Osteocyte (in vitro differentiated cells): ENCODE measurements around the gene CPTP. TPM values are rescaled to one million over a fixed set of nuclear protein-coding genes. Genes with fewer than 3 reads are reported as not detected.
A peak's percentile ranks its signal among the peaks of the same experiment; 100 is the strongest.

ENCODE experiments used
- DNase-seq: peaks from one replicate; pipeline ENCODE4 v3.0.0; 2021; ENCODE audit warnings: mixed read lengths; ENCODE audit not compliant: unreplicated experiment; ENCODE audit errors: extremely low spot score
- H3K27ac Mint-ChIP-seq: one replicate; pipeline ENCODE4 v1.8.0; 2021; ENCODE audit warnings: mild to moderate bottlenecking, mixed read lengths; ENCODE audit not compliant: unreplicated experiment
- H3K27me3 Mint-ChIP-seq: one replicate; pipeline ENCODE4 v1.8.0; 2021; ENCODE audit warnings: mixed read lengths; ENCODE audit not compliant: unreplicated experiment
- H3K36me3 Mint-ChIP-seq: one replicate; pipeline ENCODE4 v1.8.0; 2021; ENCODE audit warnings: mixed read lengths; ENCODE audit not compliant: unreplicated experiment
- H3K4me1 Mint-ChIP-seq: one replicate; pipeline ENCODE4 v1.8.0; 2021; ENCODE audit warnings: mixed read lengths; ENCODE audit not compliant: unreplicated experiment
- H3K4me3 Mint-ChIP-seq: one replicate; pipeline ENCODE4 v1.8.0; 2021; ENCODE audit warnings: mild to moderate bottlenecking, moderate library complexity, mixed read lengths; ENCODE audit not compliant: unreplicated experiment
- H3K9me3 Mint-ChIP-seq: one replicate; pipeline ENCODE4 v1.8.0; 2021; ENCODE audit warnings: mixed read lengths; ENCODE audit not compliant: unreplicated experiment
- total RNA-seq: library from RNA; stranded (reverse); gene quantifications from 2 replicates; pipeline ENCODE4 v1.2.1, GENCODE V29; 2021
- TF ChIP-seq, protein P1 (sequence below): fragments of 200-600 bp; sonication (generic); IDR thresholded peaks from 2 replicates; pipeline ENCODE4 v1.5.0; 2021; ENCODE audit warnings: antibody characterized with exemption, mild to moderate bottlenecking, moderate library complexity

Gene CPTP
- total RNA-seq, 1 donor from 2014 or later: 23.5 TPM

DNA sequence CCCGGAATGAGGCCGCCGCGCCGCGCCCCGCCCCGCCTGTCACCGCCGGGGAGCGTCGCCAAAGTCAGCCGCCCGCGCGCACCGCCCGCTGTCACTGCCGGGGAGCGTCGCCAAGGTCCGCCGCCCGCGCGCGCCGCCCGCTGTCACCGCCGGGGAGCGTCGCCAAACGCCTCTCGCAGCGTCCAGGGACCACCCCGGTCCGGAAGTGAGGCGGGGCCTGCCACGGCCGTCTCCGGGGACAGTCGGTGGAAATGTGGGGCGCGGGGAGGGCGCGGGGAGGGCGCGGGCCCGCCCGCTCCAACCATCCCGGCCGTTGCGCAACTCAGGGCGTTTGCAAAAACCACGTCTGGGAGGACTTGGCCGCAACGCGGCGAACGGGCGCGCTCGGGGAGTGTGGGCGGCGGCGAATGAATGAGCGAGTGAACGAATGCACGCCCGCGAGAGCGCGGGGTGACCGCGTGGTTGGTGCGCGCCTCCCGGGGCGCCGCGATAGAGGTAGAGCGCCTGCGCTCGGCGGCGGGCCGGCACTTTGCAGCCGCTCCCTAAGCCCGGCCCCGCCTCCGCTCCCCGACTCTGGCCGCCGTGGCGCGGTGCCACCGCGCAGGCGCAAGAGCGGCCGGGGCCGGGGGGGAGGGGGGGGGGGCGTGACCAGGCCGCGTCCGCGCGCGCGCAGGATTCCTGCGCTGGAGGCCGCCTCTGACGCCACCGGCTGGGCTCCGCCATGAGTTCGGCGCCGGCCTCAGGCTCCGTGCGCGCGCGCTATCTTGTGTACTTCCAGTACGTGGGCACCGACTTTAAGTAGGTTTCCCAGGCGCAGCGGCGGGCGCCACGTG lies 16.5 kb upstream of the CPTP start, which contains the start of the genes ACAP3 and PUSL1:
TSS of gene ACAP3 (minus strand) at position 8 of the 833 bp plus-strand sequence. CDS start 115 bp downstream, outside the sequence.
TSS of gene PUSL1 (plus strand) at position 675 of the 833 bp plus-strand sequence. CDS start at position 722, 47 bp downstream.
- TF ChIP-seq, protein P1, sequence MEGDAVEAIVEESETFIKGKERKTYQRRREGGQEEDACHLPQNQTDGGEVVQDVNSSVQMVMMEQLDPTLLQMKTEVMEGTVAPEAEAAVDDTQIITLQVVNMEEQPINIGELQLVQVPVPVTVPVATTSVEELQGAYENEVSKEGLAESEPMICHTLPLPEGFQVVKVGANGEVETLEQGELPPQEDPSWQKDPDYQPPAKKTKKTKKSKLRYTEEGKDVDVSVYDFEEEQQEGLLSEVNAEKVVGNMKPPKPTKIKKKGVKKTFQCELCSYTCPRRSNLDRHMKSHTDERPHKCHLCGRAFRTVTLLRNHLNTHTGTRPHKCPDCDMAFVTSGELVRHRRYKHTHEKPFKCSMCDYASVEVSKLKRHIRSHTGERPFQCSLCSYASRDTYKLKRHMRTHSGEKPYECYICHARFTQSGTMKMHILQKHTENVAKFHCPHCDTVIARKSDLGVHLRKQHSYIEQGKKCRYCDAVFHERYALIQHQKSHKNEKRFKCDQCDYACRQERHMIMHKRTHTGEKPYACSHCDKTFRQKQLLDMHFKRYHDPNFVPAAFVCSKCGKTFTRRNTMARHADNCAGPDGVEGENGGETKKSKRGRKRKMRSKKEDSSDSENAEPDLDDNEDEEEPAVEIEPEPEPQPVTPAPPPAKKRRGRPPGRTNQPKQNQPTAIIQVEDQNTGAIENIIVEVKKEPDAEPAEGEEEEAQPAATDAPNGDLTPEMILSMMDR: no peak
- peak within 1 kb of the TSS; percentile 82 for H3K27ac Mint-ChIP-seq

DNA sequence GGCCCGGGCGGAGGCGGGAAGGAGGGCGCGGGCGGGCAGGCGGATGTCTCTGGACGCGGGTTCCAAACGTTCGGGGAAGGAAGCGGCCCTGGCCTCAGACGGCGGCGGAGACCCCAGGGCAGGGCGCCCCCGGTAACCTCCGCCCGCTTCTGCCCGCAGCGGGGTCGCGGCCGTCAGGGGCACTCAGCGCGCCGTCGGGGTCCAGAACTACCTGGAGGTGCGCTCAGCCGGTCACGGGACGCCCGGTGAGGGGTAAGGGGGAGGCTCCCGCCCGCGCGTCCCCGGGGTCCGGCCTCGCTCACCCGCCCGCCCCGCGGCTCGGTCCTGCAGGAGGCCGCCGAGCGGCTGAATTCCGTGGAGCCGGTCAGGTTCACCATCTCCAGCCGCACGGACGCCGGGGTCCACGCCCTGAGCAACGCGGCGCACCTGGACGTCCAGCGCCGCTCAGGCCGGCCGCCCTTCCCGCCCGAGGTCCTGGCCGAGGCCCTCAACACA lies 15.8 kb upstream of the CPTP start:
- Mint-ChIP-seq H3K9me3 (no peaks in the 10 kb centered on the region), H3K27ac (peak overlapping the region; percentile 78), H3K36me3 (peaks cover 8% of the 10 kb centered on the region), H3K4me3 (peak overlapping the region; percentile 79), H3K27me3 (no peaks in the 10 kb centered on the region), H3K4me1 (peaks cover 31% of the 10 kb centered on the region)
- DNase-seq: no peak
- TF ChIP-seq, protein P1: no peak

More for the DNA sequence above, 16.5 kb upstream of the CPTP start, which contains the start of the genes ACAP3 and PUSL1:
- Mint-ChIP-seq H3K4me3 (peak within 1 kb of the TSS; percentile 79), H3K27me3 (no peaks in the 10 kb centered on the region), H3K4me1 (peaks cover 35% of the 10 kb centered on the region), H3K36me3 (peaks cover 2% of the 10 kb centered on the region), H3K9me3 (no peaks in the 10 kb centered on the region)
- DNase-seq: peak; percentile 96

DNA sequence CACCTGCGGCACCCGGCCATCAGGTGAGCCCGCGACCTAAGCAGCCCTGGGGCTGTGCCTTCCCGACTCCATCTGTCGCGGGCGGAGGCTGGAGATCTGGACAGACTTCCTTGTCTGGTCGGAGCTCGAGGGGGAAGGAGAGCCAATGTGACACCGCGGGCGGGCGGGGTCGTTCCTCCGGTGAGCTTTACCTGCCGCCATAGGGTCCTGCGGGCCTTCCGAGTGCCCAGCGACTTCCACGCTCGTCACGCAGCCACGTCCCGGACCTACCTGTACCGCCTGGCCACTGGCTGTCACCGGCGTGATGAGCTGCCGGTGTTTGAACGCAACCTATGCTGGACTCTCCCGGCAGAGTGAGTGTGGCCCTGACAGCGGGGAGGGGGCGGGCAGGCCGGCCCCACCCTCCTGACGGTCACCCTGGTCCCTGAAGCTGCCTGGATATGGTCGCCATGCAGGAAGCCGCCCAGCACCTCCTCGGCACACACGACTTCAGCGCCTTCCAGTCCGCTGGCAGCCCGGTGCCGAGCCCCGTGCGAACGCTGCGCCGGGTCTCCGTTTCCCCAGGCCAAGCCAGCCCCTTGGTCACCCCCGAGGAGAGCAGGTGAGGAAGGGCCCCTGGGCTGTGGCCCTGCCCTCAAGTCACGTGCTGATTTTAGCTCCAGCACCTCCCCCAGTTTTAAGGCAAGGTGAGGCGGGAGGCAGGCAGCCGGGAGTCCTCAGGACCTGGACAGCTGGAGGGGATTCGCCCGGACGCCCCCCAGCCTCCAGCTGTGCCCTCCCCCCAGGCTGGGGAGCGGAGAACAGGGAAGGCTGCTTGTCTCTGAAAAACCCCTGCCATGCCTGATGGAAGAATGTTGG lies 15.1 kb upstream of the CPTP start:
- TF ChIP-seq, protein P1: no peak
- no peak for DNase-seq
- Mint-ChIP-seq H3K4me1 (peaks cover 27% of the 10 kb centered on the region), H3K27ac (peak overlapping the region; percentile 23), H3K9me3 (no peaks in the 10 kb centered on the region), H3K4me3 (peak overlapping the region; percentile 71), H3K27me3 (no peaks in the 10 kb centered on the region), H3K36me3 (peaks cover 9% of the 10 kb centered on the region)

DNA sequence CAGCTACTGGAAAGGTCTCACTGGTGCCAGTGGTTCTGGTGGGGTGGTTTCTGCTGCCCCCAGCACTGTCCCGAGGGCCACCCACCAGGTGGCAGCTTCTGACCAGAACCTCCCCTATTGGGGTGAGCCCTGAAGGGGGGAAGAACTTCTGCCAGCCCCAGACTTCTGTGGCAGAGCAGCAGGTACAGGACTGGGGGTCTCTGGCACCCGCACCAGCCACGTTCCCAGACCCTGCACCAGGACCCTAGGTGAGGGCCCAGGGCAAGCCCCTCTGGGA lies 14.6 kb upstream of the CPTP start:
- DNase-seq: no peak
- H3K4me1 Mint-ChIP-seq: peaks cover 21% of the 10 kb centered on the region
- H3K9me3 Mint-ChIP-seq: no peaks in the 10 kb centered on the region
- TF ChIP-seq, protein P1: no peak
- no peak overlapping the region for H3K27ac Mint-ChIP-seq
- peaks cover 9% of the 10 kb centered on the region for H3K36me3 Mint-ChIP-seq
- H3K4me3 Mint-ChIP-seq: peak overlapping the region; percentile 71
- no peaks in the 10 kb centered on the region for H3K27me3 Mint-ChIP-seq
